ENCODE measurements around the gene TTC7B.

GRCh38 chr14:90658541-90658967 lies 157.7 kb downstream of the TTC7B start:
- TF ChIP-seq CTCF (IDR thresholded peaks at IDR 0.05) (no peak), POLR2A (IDR thresholded peaks at IDR 0.05) (no peak), EP300 (IDR thresholded peaks at IDR 0.05) (no peak), POLR2AphosphoS5 (IDR thresholded peaks at IDR 0.05) (no peak)
